Subcutaneous abdominal adipose tissue (tissue), 5 donors: ENCODE data around the gene PLXND1.
A peak's percentile ranks its signal among the peaks of the same experiment; 100 is the strongest.
"Not testable (repeated sequence)": the region's sequence is repeated elsewhere in the genome, so short reads cannot be mapped to it uniquely, and the experiment has no call there.

ENCODE experiments used
- H3K27ac ChIP-seq: one replicate; pipeline ENCODE4 v1.7.0; 2013; ENCODE audit warnings: low read depth, mild to moderate bottlenecking, inconsistent platforms, low read length, moderate library complexity
- H3K27me3 ChIP-seq, 5 donors: one replicate each; pipeline ENCODE4 v1.7.0; 2013; ENCODE audit warnings: low read length in 5 of 5, inconsistent platforms in 1 of 5; ENCODE audit not compliant: control insufficient read depth in 5 of 5, insufficient read depth in 4 of 5
- H3K36me3 ChIP-seq, 5 donors: one replicate each; pipeline ENCODE4 v1.7.0; 2013; ENCODE audit warnings: low read length in 5 of 5; ENCODE audit not compliant: control insufficient read depth in 5 of 5, insufficient read depth in 5 of 5
- H3K4me1 ChIP-seq, 5 donors: one replicate each; pipeline ENCODE4 v1.7.0; 2013; ENCODE audit warnings: low read length in 5 of 5, mild to moderate bottlenecking in 3 of 5, moderate library complexity in 1 of 5; ENCODE audit not compliant: control insufficient read depth in 5 of 5, insufficient read depth in 5 of 5
- H3K4me3 ChIP-seq, 5 donors: one replicate each; pipeline ENCODE4 v1.7.0; 2013; ENCODE audit warnings: low read length in 5 of 5, low read depth in 1 of 5
- H3K9ac ChIP-seq, 5 donors: one replicate each; pipeline ENCODE4 v1.7.0; 2013; ENCODE audit warnings: low read length in 5 of 5, mild to moderate bottlenecking in 4 of 5, moderate library complexity in 3 of 5
- H3K9me3 ChIP-seq, 5 donors: one replicate each; pipeline ENCODE4 v1.7.0; 2013; ENCODE audit warnings: low read length in 5 of 5; ENCODE audit not compliant: control insufficient read depth in 5 of 5
- donor health status: healthy.
- donor health status: healthy.
- donor health status: healthy.
- donor health status: healthy.
- donor health status: healthy.

The PLXND1 gene

DNA sequence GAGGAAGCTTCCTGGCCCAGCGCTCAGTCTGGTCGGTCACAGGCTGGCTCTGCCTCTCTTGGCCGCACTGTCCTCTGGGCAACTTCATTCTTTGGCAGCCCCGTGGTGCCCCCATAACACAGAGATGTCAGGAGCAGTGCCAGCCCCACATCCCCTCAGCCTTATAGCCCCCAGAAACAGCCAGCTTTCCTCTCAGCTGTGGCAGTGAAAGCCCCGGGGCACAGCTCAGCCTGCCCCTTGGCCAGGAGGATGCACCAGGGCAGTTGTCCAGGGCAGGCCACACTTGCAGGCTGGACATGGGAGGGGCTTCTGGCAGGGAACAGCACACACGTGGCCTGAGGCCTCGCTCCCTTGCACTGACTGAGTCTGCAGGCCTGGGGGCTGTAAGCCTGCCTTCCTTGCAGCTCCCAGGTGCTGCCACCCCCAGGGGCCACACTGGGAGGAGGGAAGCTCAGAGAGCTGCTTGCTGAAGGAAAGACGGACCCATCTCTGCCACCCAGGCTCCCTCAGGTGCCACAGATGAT lies 88.4 kb downstream of the PLXND1 start:
- Histone ChIP-seq H3K4me3 (no peak overlapping the region), H3K9ac (no peak overlapping the region), H3K36me3 (peaks cover 0 to 65% (median 49%) of the 10 kb centered on the region in 5 donors), H3K9me3 (no peaks in the 10 kb centered on the region), H3K4me1 (peaks cover 0 to 20% (median 9%) of the 10 kb centered on the region in 5 donors), H3K27me3 (no peaks in the 10 kb centered on the region), H3K27ac (no peak overlapping the region)

DNA sequence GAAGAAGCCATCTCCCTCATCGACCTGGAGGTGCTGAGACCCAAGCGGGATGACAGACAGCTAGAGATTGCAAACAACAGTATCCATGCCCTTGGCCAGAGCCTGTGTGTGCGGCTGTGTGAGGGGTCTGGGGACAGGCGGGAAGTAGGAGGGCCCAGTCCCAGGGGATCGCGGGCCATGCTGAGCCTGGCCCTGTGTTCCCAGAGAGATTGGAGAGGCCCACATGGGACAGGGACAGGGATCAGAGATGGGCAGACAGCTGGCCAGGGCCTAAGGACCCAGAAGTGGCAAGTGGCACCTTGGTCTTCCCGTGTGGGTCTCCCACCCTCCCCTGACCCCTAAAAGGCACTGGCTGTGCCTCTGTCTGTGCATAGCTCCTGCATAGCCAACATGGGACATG lies 89.0 kb downstream of the PLXND1 start:
- Histone ChIP-seq H3K27me3 (no peaks in the 10 kb centered on the region), H3K36me3 (peaks cover 0 to 71% (median 54%) of the 10 kb centered on the region in 5 donors), H3K27ac (no peak overlapping the region), H3K9me3 (no peaks in the 10 kb centered on the region), H3K4me3 (no peak overlapping the region), H3K9ac (no peak overlapping the region), H3K4me1 (peaks cover 0 to 20% (median 9%) of the 10 kb centered on the region in 5 donors)

DNA sequence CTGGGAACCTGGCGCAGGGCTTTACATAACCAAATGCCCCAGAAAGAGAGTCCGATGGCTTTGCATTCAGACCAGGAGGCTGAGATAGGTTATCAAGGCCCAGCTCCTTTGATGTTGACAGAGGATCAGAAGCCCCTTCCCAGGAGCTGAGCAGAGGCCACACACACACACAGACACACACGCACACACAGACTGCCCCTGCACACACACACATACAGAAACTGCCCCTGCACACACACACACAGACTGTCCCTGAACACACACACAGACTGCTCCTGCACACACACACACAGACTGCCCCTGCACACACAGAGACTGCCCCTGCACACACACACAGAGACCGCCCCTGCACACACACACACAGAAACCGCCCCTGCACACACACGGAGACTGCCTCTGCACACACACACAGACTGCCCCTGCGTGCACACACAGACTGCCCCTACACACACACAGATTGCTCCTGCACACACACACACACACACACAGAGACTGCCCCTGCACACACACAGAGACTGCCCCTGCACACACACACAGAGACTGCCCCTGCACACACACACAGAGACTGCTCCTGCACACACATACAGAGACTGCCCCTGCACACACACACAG lies 90.5 kb downstream of the PLXND1 start:
- peaks cover 0 to 84% (median 58%) of the 10 kb centered on the region in 5 donors for H3K36me3 ChIP-seq
- H3K4me3 ChIP-seq, H3K27ac ChIP-seq, H3K27me3 ChIP-seq, H3K9ac ChIP-seq, H3K9me3 ChIP-seq: not testable (repeated sequence)
- peaks cover 0 to 20% (median 13%) of the 10 kb centered on the region in 5 donors for H3K4me1 ChIP-seq

- not testable (repeated sequence) for H3K27ac ChIP-seq
- Histone ChIP-seq H3K36me3 (peaks cover 0 to 88% (median 58%) of the 10 kb centered on the region in 5 donors), H3K4me1 (peaks cover 0 to 20% (median 14%) of the 10 kb centered on the region in 5 donors)
These were observed 91.2 kb downstream of the PLXND1 start for GRCh38 chr3:129515108-129515820.

DNA sequence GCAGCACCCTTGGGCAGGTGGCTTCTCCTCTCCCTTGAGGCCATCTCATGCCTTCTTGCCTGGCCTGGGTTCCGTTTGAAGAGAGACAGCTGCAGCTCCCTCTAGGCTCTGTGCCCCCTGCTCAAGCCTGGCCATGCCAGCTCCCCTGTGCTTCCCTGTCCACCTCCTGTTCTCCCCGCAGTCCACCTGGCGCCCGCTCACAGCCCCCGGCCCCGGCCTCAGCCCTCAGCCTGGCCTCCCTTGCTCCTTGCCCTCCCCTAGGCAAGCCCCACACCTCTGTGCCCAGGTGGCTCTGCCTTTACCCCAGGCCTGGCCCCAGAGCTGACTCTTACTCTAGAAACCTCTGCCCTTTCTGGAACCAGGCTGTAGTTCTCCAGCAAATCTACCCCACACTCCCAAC lies 91.9 kb downstream of the PLXND1 start:
- peaks cover 0 to 82% (median 57%) of the 10 kb centered on the region in 5 donors for H3K36me3 ChIP-seq
- no peak overlapping the region for H3K9ac ChIP-seq
- no peak overlapping the region for H3K27ac ChIP-seq
- no peaks in the 10 kb centered on the region for H3K27me3 ChIP-seq
- no peaks in the 10 kb centered on the region for H3K9me3 ChIP-seq
- H3K4me3 ChIP-seq, result no peak overlapping the region
- H3K4me1 ChIP-seq, result peaks cover 0 to 20% (median 16%) of the 10 kb centered on the region in 5 donors

More at GRCh38 chr3:129515108-129515820, 91.2 kb downstream of the PLXND1 start:
- peak overlapping the region in 1 of 5 donors; percentile 13 for H3K9ac ChIP-seq
- not testable (repeated sequence) for H3K4me3 ChIP-seq, H3K9me3 ChIP-seq, H3K27me3 ChIP-seq

GRCh38 chr3:129514110-129514509 lies 92.4 kb downstream of the PLXND1 start:
- Histone ChIP-seq H3K9me3 (no peaks in the 10 kb centered on the region), H3K4me1 (peaks cover 0 to 20% (median 16%) of the 10 kb centered on the region in 5 donors), H3K27me3 (no peaks in the 10 kb centered on the region), H3K9ac (no peak overlapping the region), H3K27ac (no peak overlapping the region), H3K4me3 (no peak overlapping the region), H3K36me3 (peaks cover 0 to 78% (median 53%) of the 10 kb centered on the region in 5 donors)

GRCh38 chr3:129513705-129514104 lies 92.8 kb downstream of the PLXND1 start:
- no peak overlapping the region for H3K27ac ChIP-seq
- H3K9ac ChIP-seq, result no peak overlapping the region
- no peak overlapping the region for H3K4me3 ChIP-seq
- H3K4me1 ChIP-seq, result peaks cover 0 to 20% (median 16%) of the 10 kb centered on the region in 5 donors
- no peaks in the 10 kb centered on the region for H3K9me3 ChIP-seq
- peaks cover 0 to 75% (median 50%) of the 10 kb centered on the region in 5 donors for H3K36me3 ChIP-seq
- H3K27me3 ChIP-seq, result no peaks in the 10 kb centered on the region

DNA sequence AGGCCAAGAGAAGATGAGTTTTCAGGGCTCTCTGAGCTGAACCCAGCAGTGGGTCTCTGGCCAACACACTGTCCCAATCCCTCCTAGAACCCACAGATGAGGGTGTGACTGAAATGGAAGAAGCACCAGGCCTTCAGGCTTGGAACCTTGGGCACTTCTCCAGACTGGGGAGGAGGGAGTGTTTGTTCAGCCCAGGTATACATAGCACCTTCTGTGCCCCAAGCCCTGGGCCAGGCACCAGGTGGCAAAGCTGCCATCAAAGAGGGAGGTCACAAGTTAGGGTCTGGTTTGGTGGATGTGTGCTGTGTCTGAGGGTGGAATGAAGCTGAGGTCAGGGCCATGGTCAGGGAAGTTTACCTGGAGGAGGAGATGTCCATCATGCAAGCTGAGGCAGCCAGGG lies 93.9 kb downstream of the PLXND1 start:
- Histone ChIP-seq H3K36me3 (peaks cover 0 to 69% (median 48%) of the 10 kb centered on the region in 5 donors), H3K4me3 (no peak overlapping the region), H3K9ac (no peak overlapping the region), H3K4me1 (peaks cover 0 to 21% (median 11%) of the 10 kb centered on the region in 5 donors), H3K27me3 (no peaks in the 10 kb centered on the region), H3K9me3 (no peaks in the 10 kb centered on the region), H3K27ac (no peak overlapping the region)

DNA sequence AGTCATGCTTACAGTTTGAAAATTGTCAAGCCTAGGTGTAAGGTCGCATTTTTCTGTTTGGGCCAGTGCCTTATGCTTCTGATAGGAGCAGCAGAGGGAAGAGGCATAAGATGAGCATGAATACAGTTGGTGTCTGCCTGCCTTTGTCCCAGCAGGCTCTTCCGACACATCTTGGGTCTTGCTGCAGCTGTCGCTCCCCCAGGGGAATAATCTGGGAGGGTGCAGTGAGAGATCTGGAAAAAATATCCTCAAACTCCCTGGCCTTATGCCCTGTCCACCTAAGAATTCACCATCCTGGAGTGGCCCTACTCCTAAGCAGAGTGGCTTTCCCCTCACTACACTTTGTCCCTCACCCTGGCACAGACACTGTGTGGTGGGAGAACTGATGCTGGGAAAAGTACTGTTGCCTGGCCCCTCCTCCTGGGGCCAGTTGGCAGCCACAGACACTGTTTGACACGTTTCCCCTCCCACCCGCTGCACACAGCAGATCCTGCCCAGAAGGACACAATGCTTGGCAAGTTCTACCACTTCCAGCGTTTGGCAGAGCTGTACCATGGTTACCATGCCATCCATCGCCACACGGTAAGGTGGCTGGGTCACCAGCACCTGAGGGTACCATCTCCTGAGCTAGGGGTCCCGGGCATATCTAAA lies 99.2 kb downstream of the PLXND1 start:
- no peaks in the 10 kb centered on the region for H3K9me3 ChIP-seq
- peaks cover 0 to 69% (median 50%) of the 10 kb centered on the region in 5 donors for H3K36me3 ChIP-seq
- H3K4me3 ChIP-seq, result no peak overlapping the region
- no peak overlapping the region for H3K27ac ChIP-seq
- no peaks in the 10 kb centered on the region for H3K27me3 ChIP-seq
- H3K4me1 ChIP-seq, result peaks cover 0 to 34% (median 16%) of the 10 kb centered on the region in 5 donors
- no peak overlapping the region for H3K9ac ChIP-seq
